Small intestine (tissue), 7 donors: Measurements from ENCODE around the gene PRR23B. TPM values are rescaled to one million over a fixed set of nuclear protein-coding genes. Genes with fewer than 3 reads are reported as not detected.
A peak's percentile ranks its signal among the peaks of the same experiment; 100 is the strongest.
"Not testable (repeated sequence)": the region's sequence is repeated elsewhere in the genome, so short reads cannot be mapped to it uniquely, and the experiment has no call there.

Experiments used
- DNase-seq, 2 donors: peaks; one replicate each; pipeline versions ENCODE4 v3.0.0 to v3.0.0-alpha.2; 2013
- FAIRE-seq: peaks from 2 replicates; lab custom pipeline; 2012; peaks lifted over from hg19 to GRCh38; lab: Jason Lieb, UNC
- H3K27ac ChIP-seq, 3 donors: one replicate each; pipeline ENCODE4 v1.5.1; 2013; ENCODE audit warnings: low read length in 2 of 3, mild to moderate bottlenecking in 2 of 3, control low read depth in 1 of 3, inconsistent platforms in 1 of 3, low read depth in 1 of 3, moderate library complexity in 1 of 3
- H3K27me3 ChIP-seq, 3 donors: one replicate each; pipeline ENCODE4 v1.6.1; 2013; ENCODE audit warnings: low read length in 3 of 3, inconsistent platforms in 1 of 3; ENCODE audit not compliant: control insufficient read depth in 3 of 3, insufficient read depth in 3 of 3
- H3K36me3 ChIP-seq, 3 donors: one replicate each; pipeline ENCODE4 v1.6.1; 2013; ENCODE audit warnings: low read length in 3 of 3, inconsistent platforms in 1 of 3, low read depth in 1 of 3, mild to moderate bottlenecking in 1 of 3, moderate library complexity in 1 of 3; ENCODE audit not compliant: control insufficient read depth in 3 of 3, insufficient read depth in 2 of 3
- H3K4me1 ChIP-seq, 3 donors: one replicate each; pipeline ENCODE4 v1.6.1; 2013; ENCODE audit warnings: low read length in 2 of 3, inconsistent platforms in 1 of 3, low read depth in 1 of 3, mild to moderate bottlenecking in 1 of 3, moderate library complexity in 1 of 3; ENCODE audit not compliant: control insufficient read depth in 3 of 3, insufficient read depth in 2 of 3
- H3K4me3 ChIP-seq, 3 donors: one replicate each; pipeline ENCODE4 v1.5.1; 2013; ENCODE audit warnings: low read length in 3 of 3, control low read depth in 1 of 3, inconsistent platforms in 1 of 3, low read depth in 1 of 3, mild to moderate bottlenecking in 1 of 3, moderate library complexity in 1 of 3
- H3K9me3 ChIP-seq, 2 donors: one replicate each; pipeline ENCODE4 v1.6.1; 2013; ENCODE audit warnings: low read depth in 1 of 2, low read length in 1 of 2; ENCODE audit not compliant: control insufficient read depth in 2 of 2, insufficient read depth in 1 of 2
- WGBS, 3 donors: extraction: QIAGEN DNeasy Blood & Tissue Kit; methylation state at CpG; one replicate each; pipeline ENCODE4 v1.1.7; 2013; 5-methylcytosine and 5-hydroxymethylcytosine counted together
- polyA plus RNA-seq, 4 donors: library from polyadenylated mRNA; stranded (reverse) in 3 of 4; unstranded in 1 of 4; fragments of 200-250 nt in 3 of 4; fragments of 120-200 nt in 1 of 4; gene quantifications; one replicate each; pipeline versions ENCODE4 v1.2.1 to v1.2.3, GENCODE V29; 2013
- donor health status: healthy with polysubstance abuse.
- donor health status: control.
- donor health status: control.
- donor health status: Bipolar disorder and iron deficiency.
- donor health status: healthy.

The PRR23B gene
- polyA plus RNA-seq, 4 donors: not detected

GRCh38 chr3:139030576-139030975 is 9.8 kb upstream of the PRR23B start:
- not testable (repeated sequence) for H3K36me3 ChIP-seq, H3K27me3 ChIP-seq, FAIRE-seq, H3K4me1 ChIP-seq, H3K4me3 ChIP-seq, H3K27ac ChIP-seq, DNase-seq, H3K9me3 ChIP-seq

- no peak for DNase-seq
- peaks cover 0 to 10% of the 10 kb centered on the region in 2 donors for H3K9me3 ChIP-seq
- FAIRE-seq: no peak
- no peak overlapping the region for H3K27ac ChIP-seq
- H3K36me3 ChIP-seq: no peaks in the 10 kb centered on the region
- H3K4me3 ChIP-seq: no peak overlapping the region
- no peaks in the 10 kb centered on the region for H3K4me1 ChIP-seq
- H3K27me3 ChIP-seq: peaks cover 0 to 3% (median 0%) of the 10 kb centered on the region in 3 donors
- WGBS, 3 donors: 92 to 93% (median 93%) methylated on average over 2 of the region's 2 CpGs
Observed at GRCh38 chr3:139024968-139025367, 4.2 kb upstream of the PRR23B start.

GRCh38 chr3:139020036-139020867 is 474 bp downstream of the PRR23B start:
- Histone ChIP-seq H3K27me3 (peaks cover 0 to 3% (median 0%) of the 10 kb centered on the region in 3 donors), H3K9me3 (peaks cover 0 to 14% of the 10 kb centered on the region in 2 donors), H3K27ac (no peak overlapping the region), H3K4me3 (no peak overlapping the region), H3K4me1 (no peaks in the 10 kb centered on the region), H3K36me3 (no peaks in the 10 kb centered on the region)
- WGBS, 3 donors: 66 to 79% (median 76%) methylated on average over 65 to 81 of the region's 81 CpGs
- no peak for DNase-seq
- no peak for FAIRE-seq

GRCh38 chr3:139016430-139017048 is 4.2 kb downstream of the PRR23B start:
- DNase-seq (peak in 1 of 2 donors; percentile 8), FAIRE-seq (no peak)
- no peaks in the 10 kb centered on the region for H3K36me3 ChIP-seq
- peaks cover 0 to 15% of the 10 kb centered on the region in 2 donors for H3K9me3 ChIP-seq
- H3K4me1 ChIP-seq: no peaks in the 10 kb centered on the region
- no peak overlapping the region for H3K27ac ChIP-seq
- 21 to 63% (median 39%) methylated on average over 3 of the region's 3 CpGs for WGBS, 3 donors
- peaks cover 0 to 3% (median 0%) of the 10 kb centered on the region in 3 donors for H3K27me3 ChIP-seq
- H3K4me3 ChIP-seq: no peak overlapping the region

GRCh38 chr3:139006051-139006716 is 14.5 kb downstream of the PRR23B start, which contains the start of gene PRR23A:
Gene PRR23A (minus strand): TSS chr3:139006268. CDS start chr3:139006268, 0 bp downstream.
- Histone ChIP-seq H3K27ac (no peak within 1 kb of the TSS), H3K36me3 (no peaks in the 10 kb centered on the region), H3K4me3 (no peak within 1 kb of the TSS), H3K27me3 (no peaks in the 10 kb centered on the region), H3K9me3 (peaks cover 4 to 11% of the 10 kb centered on the region in 2 donors), H3K4me1 (no peaks in the 10 kb centered on the region)
- FAIRE-seq: no peak
- WGBS, 3 donors: 69 to 84% (median 83%) methylated on average over 51 to 60 of the region's 60 CpGs
- no peak for DNase-seq

- H3K4me3 ChIP-seq: no peak overlapping the region
- no peaks in the 10 kb centered on the region for H3K27me3 ChIP-seq
- no peaks in the 10 kb centered on the region for H3K36me3 ChIP-seq
- 84 to 94% (median 92%) methylated on average over 37 to 45 of the region's 45 CpGs for WGBS, 3 donors
- no peak overlapping the region for H3K27ac ChIP-seq
- DNase-seq: no peak
- H3K9me3 ChIP-seq: peaks cover 4 to 15% of the 10 kb centered on the region in 2 donors
- no peak for FAIRE-seq
- H3K4me1 ChIP-seq: no peaks in the 10 kb centered on the region
Observed at GRCh38 chr3:139005356-139005993, 15.3 kb downstream of the PRR23B start.

GRCh38 chr3:138995706-138996105 is 25.0 kb downstream of the PRR23B start:
- Histone ChIP-seq H3K36me3 (no peaks in the 10 kb centered on the region), H3K9me3 (peaks cover 0 to under 1% of the 10 kb centered on the region in 2 donors), H3K27me3 (no peaks in the 10 kb centered on the region), H3K4me3 (no peak overlapping the region), H3K27ac (no peak overlapping the region), H3K4me1 (no peaks in the 10 kb centered on the region)
- no peak for FAIRE-seq
- no peak for DNase-seq
- WGBS, 3 donors: 54 to 77% (median 74%) methylated on average over 1 of the region's 1 CpG

GRCh38 chr3:138987181-138987580 is 33.5 kb downstream of the PRR23B start:
- no peak overlapping the region for H3K27ac ChIP-seq
- no peaks in the 10 kb centered on the region for H3K4me1 ChIP-seq
- no peaks in the 10 kb centered on the region for H3K9me3 ChIP-seq
- H3K27me3 ChIP-seq: peaks cover 0 to 7% (median 0%) of the 10 kb centered on the region in 3 donors
- no peak overlapping the region for H3K4me3 ChIP-seq
- DNase-seq: no peak
- no peaks in the 10 kb centered on the region for H3K36me3 ChIP-seq
- FAIRE-seq: no peak
- 93 to 96% (median 96%) methylated on average over 2 of the region's 2 CpGs for WGBS, 3 donors
